ENCODE results near the gene SCYL2. TPM values are rescaled to one million over a fixed set of nuclear protein-coding genes. Genes with fewer than 3 reads are reported as not detected.

SCYL2 gene
- total RNA-seq, 1 donor from 2014 or later: 53.9 TPM

GRCh38 chr12:100265732-100266584 lies 1.0 kb upstream of the SCYL2 start:
- peak overlapping the region; percentile 97 for H3K27ac Mint-ChIP-seq (ENCODE audit: unreplicated experiment)
- H3K36me3 Mint-ChIP-seq (ENCODE audit: low read depth): no peaks in the 10 kb centered on the region
- no peaks in the 10 kb centered on the region for H3K27me3 Mint-ChIP-seq (ENCODE audit: low read depth)
- peak overlapping the region; percentile 99 for H3K4me3 Mint-ChIP-seq (ENCODE audit: unreplicated experiment)
- DNase-seq (ENCODE audit: low spot score): no peak
- no peak for TF ChIP-seq CTCF (IDR thresholded peaks at IDR 0.05)
- peaks cover 29% of the 10 kb centered on the region for H3K4me1 Mint-ChIP-seq (ENCODE audit: low read depth)
- no peaks in the 10 kb centered on the region for H3K9me3 Mint-ChIP-seq (ENCODE audit: low read depth)

GRCh38 chr12:100266585-100266834 lies 467 bp upstream of the SCYL2 start:
- Mint-ChIP-seq H3K27ac (ENCODE audit: unreplicated experiment) (peak overlapping the region; percentile 97), H3K27me3 (ENCODE audit: low read depth) (no peaks in the 10 kb centered on the region), H3K4me3 (ENCODE audit: unreplicated experiment) (peak overlapping the region; percentile 99), H3K4me1 (ENCODE audit: low read depth) (peaks cover 32% of the 10 kb centered on the region), H3K36me3 (ENCODE audit: low read depth) (no peaks in the 10 kb centered on the region), H3K9me3 (ENCODE audit: low read depth) (no peaks in the 10 kb centered on the region)
- DNase-seq (ENCODE audit: low spot score): no peak
- TF ChIP-seq CTCF (IDR thresholded peaks at IDR 0.05): no peak

- Mint-ChIP-seq H3K4me1 (ENCODE audit: low read depth) (peaks cover 39% of the 10 kb centered on the region), H3K36me3 (ENCODE audit: low read depth) (no peaks in the 10 kb centered on the region), H3K4me3 (ENCODE audit: unreplicated experiment) (peak overlapping the region; percentile 99), H3K27ac (ENCODE audit: unreplicated experiment) (peak overlapping the region; percentile 97), H3K27me3 (ENCODE audit: low read depth) (no peaks in the 10 kb centered on the region), H3K9me3 (ENCODE audit: low read depth) (no peaks in the 10 kb centered on the region)
- DNase-seq (ENCODE audit: low spot score): no peak
- no peak for TF ChIP-seq CTCF (IDR thresholded peaks at IDR 0.05)
Measured at GRCh38 chr12:100267603-100268281, 765 bp downstream of the SCYL2 start.

- H3K27ac Mint-ChIP-seq (ENCODE audit: unreplicated experiment): peak overlapping the region; percentile 97
- peak overlapping the region; percentile 99 for H3K4me3 Mint-ChIP-seq (ENCODE audit: unreplicated experiment)
- no peaks in the 10 kb centered on the region for H3K9me3 Mint-ChIP-seq (ENCODE audit: low read depth)
- H3K4me1 Mint-ChIP-seq (ENCODE audit: low read depth): peaks cover 52% of the 10 kb centered on the region
- no peaks in the 10 kb centered on the region for H3K27me3 Mint-ChIP-seq (ENCODE audit: low read depth)
- no peak for TF ChIP-seq CTCF (IDR thresholded peaks at IDR 0.05)
- no peaks in the 10 kb centered on the region for H3K36me3 Mint-ChIP-seq (ENCODE audit: low read depth)
- DNase-seq (ENCODE audit: low spot score): no peak
Measured at GRCh38 chr12:100268835-100269564, 2.0 kb downstream of the SCYL2 start.

GRCh38 chr12:100273782-100274181 lies 6.8 kb downstream of the SCYL2 start:
- Mint-ChIP-seq H3K4me3 (ENCODE audit: unreplicated experiment) (no peak overlapping the region), H3K27me3 (ENCODE audit: low read depth) (no peaks in the 10 kb centered on the region), H3K9me3 (ENCODE audit: low read depth) (no peaks in the 10 kb centered on the region), H3K36me3 (ENCODE audit: low read depth) (peaks cover 2% of the 10 kb centered on the region), H3K27ac (ENCODE audit: unreplicated experiment) (no peak overlapping the region), H3K4me1 (ENCODE audit: low read depth) (peaks cover 43% of the 10 kb centered on the region)
- DNase-seq (ENCODE audit: low spot score): no peak
- TF ChIP-seq CTCF (IDR thresholded peaks at IDR 0.05): no peak
